Thyroid gland (tissue), 4 donors: ENCODE results near the gene COL21A1. TPM values are rescaled to one million over a fixed set of nuclear protein-coding genes. Genes with fewer than 3 reads are reported as not detected.

Source experiments
- DNase-seq, 2 donors: peaks; one replicate each; pipeline ENCODE4 v3.0.0-alpha.2; 2019
- H3K27ac ChIP-seq, 3 donors: fragments of 200-600 bp; sonication (generic); 1 replicate in 2 of 3; 2 replicates in 1 of 3; pipeline ENCODE4 v1.5.1; 2016 to 2019; ENCODE audit warnings: mild to moderate bottlenecking in 1 of 3, moderate library complexity in 1 of 3
- H3K27me3 ChIP-seq: fragments of 200-600 bp; sonication (generic); one replicate; pipeline ENCODE4 v1.5.1; 2019
- H3K36me3 ChIP-seq, 2 donors: fragments of 200-600 bp; sonication (generic); one replicate each; pipeline ENCODE4 v1.5.1; 2016 to 2019
- H3K4me1 ChIP-seq, 2 donors: fragments of 200-600 bp; sonication (generic); one replicate each; pipeline ENCODE4 v1.5.1; 2017 to 2019
- H3K4me3 ChIP-seq, 3 donors: fragments of 200-600 bp; sonication (generic); replicated peaks in 1 of 3; 1 replicate in 2 of 3; 2 replicates in 1 of 3; pipeline ENCODE4 v1.5.1; 2016; ENCODE audit warnings: mild to moderate bottlenecking in 1 of 3
- H3K9me3 ChIP-seq: fragments of 200-600 bp; sonication (generic); one replicate; pipeline ENCODE4 v1.5.1; 2017
- POLR2A ChIP-seq, 2 donors: fragments of 450-650 bp; IDR thresholded peaks; one replicate each; pipeline ENCODE4 v1.6.1; 2017; ENCODE audit warnings: antibody characterized with exemption in 2 of 2, mild to moderate bottlenecking in 2 of 2, moderate library complexity in 1 of 2
- WGBS, 2 donors: methylation state at CpG; one replicate each; pipeline ENCODE4 v1.1.5; 2017; 5-methylcytosine and 5-hydroxymethylcytosine counted together
- intact Hi-C: fragments of 100-400 bp; cut with DNase I; formaldehyde crosslinking; loops from one replicate; pipeline ENCODE4 v1.15.1; 2023
- total RNA-seq, 4 donors: library from RNA; depleted of rRNA; stranded (reverse); fragments of >200 nt; gene quantifications; one replicate each; pipeline ENCODE4 v1.2.3, GENCODE V29; 2016
- TF ChIP-seq, protein P1 (sequence below), 6 experiments: fragments of 200-600 bp in 3 of 6; fragments of 450-650 bp in 3 of 6; sonication (generic) in 3 of 6; IDR thresholded peaks; one replicate each; pipeline ENCODE4 v1.5.1; 2016 to 2019; ENCODE audit warnings: antibody characterized with exemption in 6 of 6, mild to moderate bottlenecking in 2 of 6, inconsistent platforms in 1 of 6, moderate library complexity in 1 of 6

The COL21A1 gene
- total RNA-seq, 4 donors from 2014 or later = 1.6 to 8.8 (median 3.0) TPM

- no peaks in the 10 kb centered on the region for H3K36me3 ChIP-seq
- H3K27me3 ChIP-seq = no peaks in the 10 kb centered on the region
- H3K9me3 ChIP-seq = no peaks in the 10 kb centered on the region
- H3K27ac ChIP-seq = no peak overlapping the region
- no peak for DNase-seq
- no peaks in the 10 kb centered on the region for H3K4me1 ChIP-seq
- H3K4me3 ChIP-seq = no peak overlapping the region
- no peak for TF ChIP-seq POLR2A (IDR thresholded peaks at IDR 0.05)
- intact Hi-C loops = no loop called here
- 81 to 85% methylated on average over 4 of the region's 4 CpGs for WGBS, 2 donors
Measured at GRCh38 chr6:56230976-56231566, 16.3 kb downstream of the COL21A1 start.

DNA sequence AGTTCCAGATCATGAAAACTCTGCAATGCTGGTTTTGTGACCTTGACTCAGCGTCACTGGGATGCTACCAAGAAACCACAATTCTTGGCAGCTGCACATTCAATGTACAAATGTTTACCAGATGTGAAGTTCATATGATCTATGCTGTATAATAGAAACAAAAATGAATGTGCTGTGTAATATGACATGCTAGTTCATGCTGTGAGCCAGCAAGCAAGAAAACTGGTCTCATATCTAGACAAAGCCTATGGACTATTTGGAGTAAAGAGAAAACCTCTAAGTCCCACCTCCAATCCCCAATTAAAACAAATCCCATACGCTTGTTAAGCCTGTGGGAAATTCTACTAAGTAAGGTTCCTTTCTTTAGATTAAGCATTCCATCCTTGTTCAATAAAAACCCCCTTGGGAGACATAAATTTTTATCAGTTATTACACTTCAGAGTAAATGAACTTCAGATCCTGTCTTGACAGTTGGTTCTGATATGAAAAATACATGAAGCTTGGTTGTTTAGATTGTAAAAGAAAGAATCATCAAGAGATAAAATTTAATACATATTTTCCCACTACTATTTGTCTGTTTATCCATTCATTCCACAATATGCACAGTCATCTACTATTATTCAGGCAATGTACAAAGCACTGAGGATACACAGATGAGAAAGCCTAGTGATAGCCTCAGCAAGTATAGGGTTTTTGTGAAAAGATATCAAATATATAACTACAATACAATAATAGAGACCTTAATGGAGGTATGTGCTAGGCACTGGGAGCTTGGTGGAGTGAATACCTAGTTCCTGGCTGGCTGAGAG lies 20.1 kb downstream of the COL21A1 start:
- no peaks in the 10 kb centered on the region for H3K4me1 ChIP-seq
- no peak overlapping the region for H3K27ac ChIP-seq
- no peak for DNase-seq
- H3K4me3 ChIP-seq = no peak overlapping the region
- intact Hi-C loops = no loop called here
- no peaks in the 10 kb centered on the region for H3K27me3 ChIP-seq
- no peaks in the 10 kb centered on the region for H3K9me3 ChIP-seq
- 77 to 84% methylated on average over 2 of the region's 2 CpGs for WGBS, 2 donors
- TF ChIP-seq POLR2A (IDR thresholded peaks at IDR 0.05) = no peak
- TF ChIP-seq, protein P1, sequence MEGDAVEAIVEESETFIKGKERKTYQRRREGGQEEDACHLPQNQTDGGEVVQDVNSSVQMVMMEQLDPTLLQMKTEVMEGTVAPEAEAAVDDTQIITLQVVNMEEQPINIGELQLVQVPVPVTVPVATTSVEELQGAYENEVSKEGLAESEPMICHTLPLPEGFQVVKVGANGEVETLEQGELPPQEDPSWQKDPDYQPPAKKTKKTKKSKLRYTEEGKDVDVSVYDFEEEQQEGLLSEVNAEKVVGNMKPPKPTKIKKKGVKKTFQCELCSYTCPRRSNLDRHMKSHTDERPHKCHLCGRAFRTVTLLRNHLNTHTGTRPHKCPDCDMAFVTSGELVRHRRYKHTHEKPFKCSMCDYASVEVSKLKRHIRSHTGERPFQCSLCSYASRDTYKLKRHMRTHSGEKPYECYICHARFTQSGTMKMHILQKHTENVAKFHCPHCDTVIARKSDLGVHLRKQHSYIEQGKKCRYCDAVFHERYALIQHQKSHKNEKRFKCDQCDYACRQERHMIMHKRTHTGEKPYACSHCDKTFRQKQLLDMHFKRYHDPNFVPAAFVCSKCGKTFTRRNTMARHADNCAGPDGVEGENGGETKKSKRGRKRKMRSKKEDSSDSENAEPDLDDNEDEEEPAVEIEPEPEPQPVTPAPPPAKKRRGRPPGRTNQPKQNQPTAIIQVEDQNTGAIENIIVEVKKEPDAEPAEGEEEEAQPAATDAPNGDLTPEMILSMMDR (IDR thresholded peaks at IDR 0.05) = no peak
- no peaks in the 10 kb centered on the region for H3K36me3 ChIP-seq

- H3K4me1 ChIP-seq = no peaks in the 10 kb centered on the region
- H3K36me3 ChIP-seq = no peaks in the 10 kb centered on the region
- 68 to 80% methylated on average over 1 of the region's 1 CpG for WGBS, 2 donors
- H3K27ac ChIP-seq = no peak overlapping the region
- H3K27me3 ChIP-seq = no peaks in the 10 kb centered on the region
- no peak overlapping the region for H3K4me3 ChIP-seq
- intact Hi-C loops = no loop called here
- no peaks in the 10 kb centered on the region for H3K9me3 ChIP-seq
- no peak for DNase-seq
- TF ChIP-seq POLR2A (IDR thresholded peaks at IDR 0.05) = no peak
- TF ChIP-seq, protein P1 (IDR thresholded peaks at IDR 0.05) = no peak
Measured at GRCh38 chr6:56223995-56224394, 23.4 kb downstream of the COL21A1 start.

DNA sequence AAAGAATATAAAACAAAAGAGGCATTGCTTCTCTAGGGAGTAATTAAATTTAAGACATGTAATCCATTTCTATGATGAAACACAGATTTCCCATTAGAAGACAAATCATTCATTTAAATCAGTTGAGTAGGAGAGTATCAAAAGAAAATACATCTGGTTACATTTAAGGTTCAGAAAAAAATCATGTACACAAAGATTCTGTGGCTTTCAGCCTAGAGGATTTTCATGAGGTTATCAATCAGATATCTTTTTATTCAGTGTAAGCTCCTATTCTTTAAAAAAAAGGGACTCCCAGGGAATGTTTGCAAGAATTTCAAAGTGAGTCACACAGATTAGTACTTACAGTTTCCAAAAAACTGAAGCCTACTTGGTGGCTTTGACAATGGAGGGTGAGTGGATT lies 24.9 kb downstream of the COL21A1 start:
- no peaks in the 10 kb centered on the region for H3K9me3 ChIP-seq
- no peak for DNase-seq
- no peaks in the 10 kb centered on the region for H3K4me1 ChIP-seq
- no peaks in the 10 kb centered on the region for H3K27me3 ChIP-seq
- H3K36me3 ChIP-seq = no peaks in the 10 kb centered on the region
- TF ChIP-seq POLR2A (IDR thresholded peaks at IDR 0.05) = no peak
- TF ChIP-seq, protein P1 (IDR thresholded peaks at IDR 0.05) = no peak
- intact Hi-C loops = no loop called here
- H3K4me3 ChIP-seq = no peak overlapping the region
- no peak overlapping the region for H3K27ac ChIP-seq

- no peaks in the 10 kb centered on the region for H3K27me3 ChIP-seq
- TF ChIP-seq, protein P1 (IDR thresholded peaks at IDR 0.05) = no peak
- TF ChIP-seq POLR2A (IDR thresholded peaks at IDR 0.05) = no peak
- intact Hi-C loops = no loop called here
- no peak for DNase-seq
- no peak overlapping the region for H3K27ac ChIP-seq
- no peaks in the 10 kb centered on the region for H3K36me3 ChIP-seq
- H3K9me3 ChIP-seq = no peaks in the 10 kb centered on the region
- H3K4me3 ChIP-seq = no peak overlapping the region
- no peaks in the 10 kb centered on the region for H3K4me1 ChIP-seq
Measured at GRCh38 chr6:56220078-56220477, 27.3 kb downstream of the COL21A1 start.
